ENCODE measurements around the gene NAP1L4. TPM values are rescaled to one million over a fixed set of nuclear protein-coding genes. Genes with fewer than 3 reads are reported as not detected.

Gene NAP1L4
- total and polyA plus RNA-seq, 2 of the 8 experiments (the other 6 are each of a cell fraction or from before 2014, with no cell fraction given), result 75.8 to 194 TPM

- Histone ChIP-seq H2BK5ac (ENCODE audit: low read depth, low read length) (no peak overlapping the region), H3K9me3 (ENCODE audit: insufficient read depth in 2 of 2, low read depth in 1 of 2, low read length in 1 of 2) (no peaks in the 10 kb centered on the region), H3K14ac (ENCODE audit: insufficient read length) (no peak overlapping the region), H3K27me3 (replicated peaks in 1 of 4; ENCODE audit: control insufficient read depth in 3 of 4, extremely low read depth in 1 of 4, insufficient read depth in 3 of 4, low read length in 3 of 4) (peaks cover 0 to 4% (median 0%) of the 10 kb centered on the region in 4 experiments; a peak in 1 of 7 replicates), H2AFZ (ENCODE audit: low read length) (no peak overlapping the region), H2BK15ac (ENCODE audit: low read length) (no peak overlapping the region), H4K91ac (replicated peaks; ENCODE audit: insufficient read length, low read length) (no peak overlapping the region), H2BK12ac (ENCODE audit: low read depth, low read length) (no peak overlapping the region), H3K4me3 (ENCODE audit: extremely low read depth in 1 of 4, insufficient read depth in 2 of 4, low read depth in 3 of 4, low read length in 4 of 4) (no peak overlapping the region), H2BK20ac (ENCODE audit: low read length) (no peak overlapping the region), H2AK5ac (ENCODE audit: low read depth, low read length) (no peak overlapping the region), H3K36me3 (ENCODE audit: control insufficient read depth in 2 of 4, insufficient read depth in 4 of 4, low read length in 3 of 4) (no peaks in the 10 kb centered on the region), H3K56ac (replicated peaks; ENCODE audit: insufficient read length, low read depth, low read length) (no peak overlapping the region), H3K23ac (ENCODE audit: insufficient read length) (no peak overlapping the region), H3K23me2 (ENCODE audit: low read depth, low read length) (no peaks in the 10 kb centered on the region), H4K8ac (ENCODE audit: extremely low read depth, insufficient read depth, low read length) (no peak overlapping the region), H3K9ac (replicated peaks in 1 of 4; ENCODE audit: extremely low read depth in 1 of 4, low read depth in 3 of 4, low read length in 3 of 4) (no peak overlapping the region), H2BK120ac (replicated peaks; ENCODE audit: low read depth, low read length) (no peak overlapping the region), H4K5ac (ENCODE audit: insufficient read length, low read depth, low read length) (no peak overlapping the region), H3K79me1 (ENCODE audit: low read depth, low read length) (no peaks in the 10 kb centered on the region), H3K4me2 (ENCODE audit: insufficient read depth in 1 of 2, low read depth in 2 of 2, low read length in 2 of 2) (no peak overlapping the region), H4K20me1 (replicated peaks in 1 of 2; ENCODE audit: control insufficient read depth in 1 of 2, insufficient read depth in 2 of 2, low read length in 2 of 2) (peaks cover 0 to under 1% of the 10 kb centered on the region in 2 experiments), H3K79me2 (ENCODE audit: control insufficient read depth in 1 of 2, insufficient read depth in 2 of 2, low read length in 2 of 2) (no peaks in the 10 kb centered on the region), H3K4me1 (replicated peaks in 1 of 4; ENCODE audit: control insufficient read depth in 3 of 4, insufficient read depth in 4 of 4, low read length in 3 of 4) (no peaks in the 10 kb centered on the region), H3K4ac (replicated peaks; ENCODE audit: insufficient read length, low read depth, low read length) (no peak overlapping the region), H3K18ac (ENCODE audit: extremely low read depth, low read length) (no peak overlapping the region), H3K27ac (ENCODE audit: low read depth, low read length) (no peak overlapping the region)
- POLR2A ChIA-PET (ENCODE audit: partially characterized antibody), result interaction anchor here (1.4 kb wide), 1 partner anchor 9 kb away, joined by 4 read pairs; no protein-coding TSS in a partner anchor
- TF ChIP-seq POLR2AphosphoS5 (IDR thresholded peaks at IDR 0.05; ENCODE audit: low read depth, low read length), result no peak
- no peak for TF ChIP-seq NANOG (IDR thresholded peaks at IDR 0.05; ENCODE audit: insufficient read depth, low read depth, low read length, poor library complexity, severe bottlenecking)
- no peak for TF ChIP-seq PHF8 (conservative IDR thresholded peaks at IDR 0.05; ENCODE audit: low read depth, low read length)
- TF ChIP-seq RAD21 (IDR thresholded peaks at IDR 0.05 in 1 of 2, conservative IDR thresholded peaks at IDR 0.05 in 1 of 2; ENCODE audit: low read depth in 2 of 2, low read length in 2 of 2), result no peak
- FAIRE-seq, result no peak
- WGBS, 2 experiments (ENCODE audit: extremely low coverage in 1 of 2, insufficient coverage in 1 of 2, insufficient read length in 1 of 2, insufficient replicate concordance in 2 of 2, low coverage in 1 of 2, low lambda C conversion rate in 2 of 2, missing lambda C conversion rate in 1 of 2), result 96% methylated on average over 11 of the region's 16 CpGs; no CpG with 5 or more reads in 1 of the 2 experiments
- no peak for DNase-seq (ENCODE audit: low read depth in 1 of 2, low spot score in 2 of 2)
- CTCF ChIA-PET (ENCODE audit: partially characterized antibody), result interaction anchor here (1.2 to 3.2 kb wide), 4 partner anchors 9 to 390 kb away, joined by 4 to 14 read pairs (median 7); partner anchors contain the start of gene PHLDA2
Measured at GRCh38 chr11:2921261-2921660, 70.9 kb downstream of the NAP1L4 start.

Measured in H1 (cell line).